Stimulated activated CD4-positive, alpha-beta T cell treated with anti-CD3 and anti-CD28 coated beads, Interleukin-1b, Interleukin-23, amount 100 ng/mL, for 4 hours (primary cell): ENCODE measurements around the gene TSPAN6.

ENCODE experiments used
- DNase-seq, 2 donors: peaks; one replicate each; pipeline ENCODE4 v3.0.0-alpha.2; 2020; ENCODE audit warnings: low read depth in 2 of 2

Gene TSPAN6

GRCh38 chrX:100584611-100585010 lies 52.0 kb downstream of the TSPAN6 start, which contains the start of gene TNMD:
TSS of gene TNMD (plus strand) at chrX:100584936. CDS start at chrX:100585019, 83 bp downstream.
- no peak for DNase-seq
